IMR-90 (cell line): ENCODE data around the gene TIGD1. TPM values are rescaled to one million over a fixed set of nuclear protein-coding genes. Genes with fewer than 3 reads are reported as not detected.

ENCODE experiments used
- ATAC-seq: fragments of 200-7000 bp; cut with Tn5 transposase; 2 replicates; pipeline ENCODE4 v1.9.1; 2020; ENCODE audit warnings: low read depth, mild to moderate bottlenecking, moderate library complexity
- BruUV-seq: library from RNA; stranded (reverse); fragments of 400-500 nt; replicated peaks from 2 replicates; lab custom pipeline; 2021; lab: Mats Ljungman, UMichigan
- CTCF ChIA-PET: fragments of 300-600 bp; formaldehyde crosslinking; extraction: SDS; loops from one replicate; lab custom pipeline; 2021; ENCODE audit warnings: antibody characterized with exemption; lab: Yijun Ruan, JAX
- POLR2A ChIA-PET: fragments of 300-600 bp; sonication (Branson Sonifier 250); formaldehyde crosslinking; loops from one replicate; lab custom pipeline; 2022; ENCODE audit warnings: antibody characterized with exemption; ENCODE audit not compliant: unreplicated experiment; lab: Charles Lee
- DNase-seq: peaks from one replicate; pipeline ENCODE4 v3.0.0; 2013
- H2AFZ ChIP-seq: replicated peaks from 2 replicates; pipeline ENCODE3; 2013; ENCODE audit warnings: low read length, mild to moderate bottlenecking; ENCODE audit not compliant: poor library complexity
- H2AK5ac ChIP-seq: 2 replicates; pipeline ENCODE4 v1.6.1; 2013; ENCODE audit warnings: low read depth, low read length, inconsistent platforms
- H2AK9ac ChIP-seq: replicated peaks from 2 replicates; pipeline ENCODE3; 2013; ENCODE audit warnings: mild to moderate bottlenecking, low read depth, low read length, moderate library complexity; ENCODE audit not compliant: poor library complexity
- H2BK120ac ChIP-seq: 2 replicates; pipeline ENCODE4 v1.6.1; 2013; ENCODE audit warnings: low read depth, low read length, inconsistent platforms
- H2BK15ac ChIP-seq: 3 replicates; pipeline ENCODE4 v1.6.1; 2013; ENCODE audit warnings: low read depth, low read length, inconsistent platforms
- H2BK20ac ChIP-seq: 2 replicates; pipeline ENCODE4 v1.6.1; 2013; ENCODE audit warnings: low read depth, mild to moderate bottlenecking, inconsistent platforms, low read length, moderate library complexity
- H2BK5ac ChIP-seq: 2 replicates; pipeline ENCODE4 v1.6.1; 2013; ENCODE audit warnings: mild to moderate bottlenecking, low read depth, low read length, inconsistent platforms; ENCODE audit not compliant: poor library complexity, severe bottlenecking
- H3K14ac ChIP-seq: replicated peaks from 2 replicates; pipeline ENCODE4 v1.6.1; 2013; ENCODE audit warnings: low read depth, low read length, inconsistent platforms
- H3K18ac ChIP-seq: 2 replicates; pipeline ENCODE4 v1.6.1; 2013; ENCODE audit warnings: low read depth, low read length, control low read depth
- H3K23ac ChIP-seq: 2 replicates; pipeline ENCODE4 v1.6.1; 2013; ENCODE audit warnings: low read depth, low read length, inconsistent platforms
- H3K27ac ChIP-seq: 2 replicates; pipeline ENCODE4 v1.5.1; 2013; ENCODE audit warnings: mild to moderate bottlenecking, control low read depth, low read length; ENCODE audit not compliant: insufficient read depth
- H3K27me3 ChIP-seq: 2 replicates; pipeline ENCODE4 v1.6.1; 2013; ENCODE audit warnings: low read length; ENCODE audit not compliant: control insufficient read depth, insufficient read depth
- H3K36me3 ChIP-seq: 2 replicates; pipeline ENCODE4 v1.6.1; 2013; ENCODE audit warnings: low read length, mixed read lengths; ENCODE audit not compliant: control insufficient read depth, insufficient read depth
- H3K4ac ChIP-seq: 2 replicates; pipeline ENCODE4 v1.6.1; 2013; ENCODE audit warnings: low read depth, low read length, inconsistent platforms
- H3K4me1 ChIP-seq: 2 replicates; pipeline ENCODE4 v1.6.1; 2013; ENCODE audit warnings: low read length, mixed read lengths; ENCODE audit not compliant: control insufficient read depth, insufficient read depth
- H3K4me2 ChIP-seq: 2 replicates; pipeline ENCODE4 v1.6.1; 2013; ENCODE audit warnings: low read depth, mild to moderate bottlenecking, control low read depth, low read length, moderate library complexity
- H3K4me3 ChIP-seq: 2 replicates; pipeline ENCODE4 v1.5.1; 2013; ENCODE audit warnings: low read depth, mild to moderate bottlenecking, control low read depth, low read length, moderate library complexity; ENCODE audit not compliant: insufficient read depth
- H3K56ac ChIP-seq: 2 replicates; pipeline ENCODE4 v1.6.1; 2013; ENCODE audit warnings: low read length, inconsistent platforms; ENCODE audit not compliant: insufficient read depth; ENCODE audit errors: extremely low read depth
- H3K79me1 ChIP-seq, 2 experiments: 2 replicates each; pipeline ENCODE4 v1.6.1; 2013; ENCODE audit warnings: low read length in 2 of 2, inconsistent platforms in 1 of 2, low read depth in 1 of 2
- H3K9ac ChIP-seq: 2 replicates; pipeline ENCODE4 v1.6.1; 2013; ENCODE audit warnings: low read depth, low read length, control low read depth
- H3K9me1 ChIP-seq: 2 replicates; pipeline ENCODE4 v1.6.1; 2013; ENCODE audit warnings: low read length, inconsistent platforms; ENCODE audit not compliant: insufficient read depth
- H3K9me3 ChIP-seq: 2 replicates; pipeline ENCODE4 v1.6.1; 2013; ENCODE audit warnings: low read length; ENCODE audit not compliant: control insufficient read depth, insufficient read depth
- H4K20me1 ChIP-seq: 2 replicates; pipeline ENCODE4 v1.6.1; 2013; ENCODE audit warnings: low read length, inconsistent platforms; ENCODE audit not compliant: insufficient read depth
- H4K5ac ChIP-seq: 2 replicates; pipeline ENCODE4 v1.6.1; 2013; ENCODE audit warnings: mild to moderate bottlenecking, low read depth, low read length, control low read depth
- H4K8ac ChIP-seq, 2 experiments: 2 replicates each; pipeline ENCODE4 v1.6.1; 2013; ENCODE audit warnings: low read depth in 2 of 2, low read length in 2 of 2, control low read depth in 1 of 2, inconsistent platforms in 1 of 2
- H4K91ac ChIP-seq: 2 replicates; pipeline ENCODE4 v1.6.1; 2013; ENCODE audit warnings: low read depth, low read length, inconsistent platforms; ENCODE audit not compliant: insufficient read depth
- CEBPB ChIP-seq: IDR thresholded peaks from 2 replicates; pipeline ENCODE4 v1.6.1; 2012; ENCODE audit warnings: low read depth, low read length, improper control_type of control experiment
- CHD1 ChIP-seq: IDR thresholded peaks from 2 replicates; pipeline ENCODE4 v1.6.1; 2012; ENCODE audit warnings: low read depth, low read length, improper control_type of control experiment
- FOS ChIP-seq: fragments of 150-350 bp; IDR thresholded peaks from 2 replicates; pipeline ENCODE4 v1.6.1; 2016; ENCODE audit warnings: low read depth, low read length
- MAFK ChIP-seq: IDR thresholded peaks from 2 replicates; pipeline ENCODE4 v1.6.1; 2012; ENCODE audit warnings: low read depth, low read length, improper control_type of control experiment
- MAZ ChIP-seq: IDR thresholded peaks from 2 replicates; pipeline ENCODE4 v1.6.1; 2012; ENCODE audit warnings: low read depth, mild to moderate bottlenecking, low read length, improper control_type of control experiment, moderate library complexity, borderline replicate concordance
- MXI1 ChIP-seq: IDR thresholded peaks from 2 replicates; pipeline ENCODE4 v1.6.1; 2012; ENCODE audit warnings: low read depth, mild to moderate bottlenecking, low read length, moderate library complexity, borderline replicate concordance
- POLR2A ChIP-seq: IDR thresholded peaks from 2 replicates; pipeline ENCODE4 v1.6.1; 2012; ENCODE audit warnings: mild to moderate bottlenecking, low read depth, low read length
- RAD21 ChIP-seq: IDR thresholded peaks from 2 replicates; pipeline ENCODE4 v1.6.1; 2012; ENCODE audit warnings: low read length, improper control_type of control experiment
- RCOR1 ChIP-seq: IDR thresholded peaks from 2 replicates; pipeline ENCODE4 v1.6.1; 2012; ENCODE audit warnings: mild to moderate bottlenecking, low read length, improper control_type of control experiment; ENCODE audit not compliant: insufficient replicate concordance
- RFX5 ChIP-seq: IDR thresholded peaks from 2 replicates; pipeline ENCODE4 v1.8.0; 2012; ENCODE audit warnings: low read depth, mild to moderate bottlenecking, low read length, moderate library complexity
- SMC3 ChIP-seq: fragments of 150-350 bp; IDR thresholded peaks from 2 replicates; pipeline ENCODE4 v1.6.1; 2016; ENCODE audit warnings: low read depth, mild to moderate bottlenecking, antibody characterized with exemption, low read length, moderate library complexity
- WGBS, 2 experiments: methylation state at CpG; one replicate each; pipeline versions ENCODE4 v1.1.5 to v1.1.7; 2013; ENCODE audit warnings: missing lambda C conversion rate in 2 of 2; ENCODE audit not compliant: insufficient read length in 1 of 2; ENCODE audit errors: extremely low coverage in 2 of 2; 5-methylcytosine and 5-hydroxymethylcytosine counted together
- dilution Hi-C: fragments of 300-500 bp; cut with HindIII; formaldehyde crosslinking; loops from one replicate; pipeline ENCODE4 v1.14.3; 2018; ENCODE audit warnings: low sequenced_read_pairs; ENCODE audit not compliant: unreplicated experiment
- in situ Hi-C: fragments of 300-500 bp; cut with MboI; formaldehyde crosslinking; loops from 3 replicates; pipeline ENCODE4 v1.14.3; 2019; ENCODE audit warnings: low sequenced_read_pairs, inconsistent platforms, mixed read lengths
- intact Hi-C: fragments of 100-400 bp; cut with micrococcal nuclease; formaldehyde crosslinking; loops from 2 replicates; pipeline ENCODE4 v1.10.0; 2022
- polyA plus RNA-seq, 3 experiments: library from polyadenylated mRNA; depleted of rRNA; stranded (reverse); fragments of >200 nt; gene quantifications; 2 replicates each; pipeline ENCODE4 v1.2.3, GENCODE V29; 2012; ENCODE audit warnings: low replicate concordance in 1 of 3
- total RNA-seq: library from RNA; depleted of rRNA; stranded (reverse); fragments of >200 nt; gene quantifications from 2 replicates; pipeline ENCODE4 v1.2.3, GENCODE V29; 2012
- TF ChIP-seq, protein P1 (sequence below): conservative IDR thresholded peaks from 2 replicates; pipeline ENCODE4 v1.5.1; 2012; ENCODE audit warnings: mild to moderate bottlenecking, low read depth, low read length, improper control_type of control experiment
- TF ChIP-seq, protein P2 (sequence below): fragments of 150-350 bp; IDR thresholded peaks from 2 replicates; pipeline ENCODE4 v1.6.1; 2017; ENCODE audit warnings: mild to moderate bottlenecking, antibody characterized with exemption, low read length, low read depth

TIGD1 gene
- total and polyA plus RNA-seq, 2 of the 4 experiments (the other 2 are of a cell fraction) = 2.7 to 2.9 TPM

DNA sequence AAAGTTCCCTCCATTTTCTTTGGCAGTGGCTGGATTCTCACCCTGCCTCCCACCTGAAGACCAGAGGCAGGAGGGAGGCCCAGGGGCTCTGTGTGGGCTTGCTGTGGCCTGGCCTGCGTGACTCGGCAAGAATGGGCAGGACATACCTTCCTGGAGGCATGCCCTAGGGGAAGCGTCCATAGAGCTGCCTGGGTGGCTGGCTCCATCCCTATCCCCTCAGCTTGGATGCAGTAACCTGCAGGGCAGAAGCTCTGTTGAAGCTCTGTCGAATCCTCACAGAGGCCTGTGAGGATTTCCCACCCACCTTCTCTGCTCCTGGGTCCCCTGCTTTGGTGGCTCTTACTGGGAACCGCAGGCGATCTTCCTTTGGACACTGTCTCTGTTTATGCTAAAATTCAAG is 31.5 kb downstream of the TIGD1 start:
- in situ Hi-C loops = no loop called here
- Histone ChIP-seq H2BK20ac (no peak overlapping the region), H2AFZ (no peak overlapping the region), H2AK5ac (no peak overlapping the region), H2AK9ac (no peak overlapping the region), H3K18ac (no peak overlapping the region), H3K4me1 (no peaks in the 10 kb centered on the region), H3K4me3 (no peak overlapping the region), H2BK5ac (no peak overlapping the region), H4K91ac (no peak overlapping the region), H3K4me2 (no peak overlapping the region), H3K23ac (no peak overlapping the region), H3K9ac (no peak overlapping the region), H3K79me1 (no peaks in the 10 kb centered on the region), H4K20me1 (no peaks in the 10 kb centered on the region), H3K56ac (no peak overlapping the region), H4K8ac (no peak overlapping the region), H2BK15ac (no peak overlapping the region), H3K27me3 (peaks cover 70% of the 10 kb centered on the region), H2BK120ac (no peak overlapping the region), H4K5ac (no peak overlapping the region), H3K27ac (no peak overlapping the region), H3K36me3 (no peaks in the 10 kb centered on the region), H3K4ac (no peak overlapping the region), H3K9me1 (no peaks in the 10 kb centered on the region), H3K9me3 (no peaks in the 10 kb centered on the region), H3K14ac (no peak overlapping the region)
- DNase-seq = no peak
- no peak for ATAC-seq
- TF ChIP-seq POLR2A = no peak
- no peak for TF ChIP-seq MAFK
- no peak for TF ChIP-seq CEBPB
- TF ChIP-seq MAZ = no peak
- TF ChIP-seq MXI1 = no peak
- no peak for TF ChIP-seq FOS
- no peak for TF ChIP-seq CHD1
- no peak for TF ChIP-seq SMC3
- TF ChIP-seq, protein P1, sequence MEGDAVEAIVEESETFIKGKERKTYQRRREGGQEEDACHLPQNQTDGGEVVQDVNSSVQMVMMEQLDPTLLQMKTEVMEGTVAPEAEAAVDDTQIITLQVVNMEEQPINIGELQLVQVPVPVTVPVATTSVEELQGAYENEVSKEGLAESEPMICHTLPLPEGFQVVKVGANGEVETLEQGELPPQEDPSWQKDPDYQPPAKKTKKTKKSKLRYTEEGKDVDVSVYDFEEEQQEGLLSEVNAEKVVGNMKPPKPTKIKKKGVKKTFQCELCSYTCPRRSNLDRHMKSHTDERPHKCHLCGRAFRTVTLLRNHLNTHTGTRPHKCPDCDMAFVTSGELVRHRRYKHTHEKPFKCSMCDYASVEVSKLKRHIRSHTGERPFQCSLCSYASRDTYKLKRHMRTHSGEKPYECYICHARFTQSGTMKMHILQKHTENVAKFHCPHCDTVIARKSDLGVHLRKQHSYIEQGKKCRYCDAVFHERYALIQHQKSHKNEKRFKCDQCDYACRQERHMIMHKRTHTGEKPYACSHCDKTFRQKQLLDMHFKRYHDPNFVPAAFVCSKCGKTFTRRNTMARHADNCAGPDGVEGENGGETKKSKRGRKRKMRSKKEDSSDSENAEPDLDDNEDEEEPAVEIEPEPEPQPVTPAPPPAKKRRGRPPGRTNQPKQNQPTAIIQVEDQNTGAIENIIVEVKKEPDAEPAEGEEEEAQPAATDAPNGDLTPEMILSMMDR = no peak
- TF ChIP-seq RFX5 = no peak
- TF ChIP-seq, protein P2, sequence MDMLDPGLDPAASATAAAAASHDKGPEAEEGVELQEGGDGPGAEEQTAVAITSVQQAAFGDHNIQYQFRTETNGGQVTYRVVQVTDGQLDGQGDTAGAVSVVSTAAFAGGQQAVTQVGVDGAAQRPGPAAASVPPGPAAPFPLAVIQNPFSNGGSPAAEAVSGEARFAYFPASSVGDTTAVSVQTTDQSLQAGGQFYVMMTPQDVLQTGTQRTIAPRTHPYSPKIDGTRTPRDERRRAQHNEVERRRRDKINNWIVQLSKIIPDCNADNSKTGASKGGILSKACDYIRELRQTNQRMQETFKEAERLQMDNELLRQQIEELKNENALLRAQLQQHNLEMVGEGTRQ = no peak
- no peak for TF ChIP-seq RCOR1
- no peak for TF ChIP-seq RAD21
- dilution Hi-C loops = no loop called here
- no TSS peak for BruUV-seq
- ChIA-PET POLR2A (no interaction called here), CTCF (no interaction called here)
- intact Hi-C loops = no loop called here
- WGBS, 2 experiments = 40% methylated on average over 1 of the region's 6 CpGs; no CpG with 5 or more reads in 1 of the 2 experiments
